Right ventricle myocardium inferior (tissue), 1 donor: ENCODE data around the gene RCL1. TPM values are rescaled to one million over a fixed set of nuclear protein-coding genes. Genes with fewer than 3 reads are reported as not detected.

ENCODE experiments used
- ATAC-seq: fragments of 200-7000 bp; cut with Tn5 transposase; one replicate; pipeline ENCODE4 v1.9.1; 2020; ENCODE audit warnings: mild to moderate bottlenecking, moderate library complexity
- DNase-seq: peaks from one replicate; pipeline ENCODE4 v3.0.0; 2021; ENCODE audit errors: missing footprints
- intact Hi-C: fragments of 100-400 bp; cut with DNase I; formaldehyde crosslinking; loops from one replicate; pipeline ENCODE4 v1.11.0; 2022
- total RNA-seq: library from RNA; stranded (reverse); fragmentation: NEBNext Ultra II Directional; extraction: Animal tissue kit (Norgen Biotek cat#: 25700); gene quantifications from one replicate; pipeline ENCODE4 v1.2.1, GENCODE V29; 2021
- donor health status: DM: no; HTN: yes; CAD: no; lungs with severe emphysema.

Gene RCL1
- total RNA-seq, 1 donor from 2014 or later, result 5.0 TPM

DNA sequence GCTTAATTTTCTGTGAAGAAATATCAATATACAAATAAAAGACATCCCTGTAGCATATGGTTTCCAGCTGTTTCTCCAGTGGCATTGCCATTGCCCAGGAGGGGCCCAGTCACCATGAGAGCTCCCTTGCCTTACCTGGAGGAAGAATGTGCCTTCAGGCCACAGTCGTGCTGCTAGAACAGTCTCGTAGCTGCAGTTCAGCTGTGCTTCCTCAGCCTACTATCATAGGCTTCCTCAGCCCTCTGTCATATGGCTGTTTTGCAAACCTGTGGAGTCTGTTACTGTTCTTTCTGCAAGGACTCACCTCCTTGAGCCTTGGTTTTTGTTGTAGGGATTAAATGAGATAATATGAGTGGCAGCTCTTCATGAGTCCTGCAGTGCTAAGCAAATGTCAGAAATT, 67.6 kb downstream of the RCL1 start:
- ATAC-seq, result no peak

DNA sequence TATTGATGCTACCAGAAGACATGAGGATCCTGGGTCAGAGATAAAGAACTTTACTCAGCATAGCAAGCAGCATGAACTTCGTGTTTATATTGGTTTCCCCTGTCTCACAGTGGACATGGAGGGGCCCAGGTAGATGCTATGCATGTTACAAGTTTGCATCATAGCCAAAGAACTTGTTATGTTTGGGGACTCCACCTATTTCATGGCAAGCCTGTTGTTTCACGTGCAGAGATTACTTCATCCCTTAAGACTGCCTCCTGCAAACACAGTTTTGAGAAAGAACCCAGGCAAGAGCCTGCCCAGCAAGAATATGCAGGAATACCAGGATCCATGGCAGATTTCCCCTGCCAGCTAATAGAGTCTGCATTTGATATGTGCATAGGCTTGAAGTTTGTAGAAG, 68.4 kb downstream of the RCL1 start:
- intact Hi-C loops, result no loop called here
- ATAC-seq (no peak), DNase-seq (no peak)

More for the DNA sequence above, 67.6 kb downstream of the RCL1 start:
- DNase-seq, result no peak
- intact Hi-C loops, result no loop called here

DNA sequence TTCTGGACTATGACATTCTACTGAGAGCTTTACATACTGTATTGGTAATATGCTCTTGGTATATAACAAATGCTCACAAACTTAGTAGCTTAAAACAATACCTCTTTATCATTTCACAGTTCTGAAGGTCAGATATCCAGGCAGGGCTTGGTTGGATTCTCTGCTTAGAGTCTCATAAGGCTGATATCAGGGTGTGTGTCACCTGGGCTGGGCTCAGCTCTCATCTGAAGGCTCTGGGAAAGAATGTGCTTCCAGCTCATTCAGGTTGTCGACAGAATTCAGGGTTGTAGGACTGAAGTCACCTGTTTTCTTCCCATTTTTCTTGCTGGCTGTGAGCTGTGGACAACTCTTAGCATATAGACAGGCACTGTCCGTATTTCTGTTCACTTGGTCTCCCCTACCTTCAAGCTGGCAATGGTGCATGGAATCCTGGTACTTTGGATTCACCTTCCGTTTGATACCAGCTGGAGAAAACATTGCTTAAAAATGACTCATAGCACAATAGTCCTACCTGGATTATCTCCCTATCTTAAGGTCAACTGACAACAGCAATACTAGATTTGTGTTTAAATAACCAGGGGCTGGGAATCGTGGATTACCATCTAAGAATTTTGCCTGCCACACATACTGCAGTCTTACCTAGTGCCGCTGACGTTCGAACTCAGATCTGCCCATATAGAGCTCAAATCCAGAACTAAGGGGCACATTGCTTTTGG, 69.2 kb downstream of the RCL1 start:
- ATAC-seq (no peak), DNase-seq (no peak)
- intact Hi-C loops, result no loop called here

DNA sequence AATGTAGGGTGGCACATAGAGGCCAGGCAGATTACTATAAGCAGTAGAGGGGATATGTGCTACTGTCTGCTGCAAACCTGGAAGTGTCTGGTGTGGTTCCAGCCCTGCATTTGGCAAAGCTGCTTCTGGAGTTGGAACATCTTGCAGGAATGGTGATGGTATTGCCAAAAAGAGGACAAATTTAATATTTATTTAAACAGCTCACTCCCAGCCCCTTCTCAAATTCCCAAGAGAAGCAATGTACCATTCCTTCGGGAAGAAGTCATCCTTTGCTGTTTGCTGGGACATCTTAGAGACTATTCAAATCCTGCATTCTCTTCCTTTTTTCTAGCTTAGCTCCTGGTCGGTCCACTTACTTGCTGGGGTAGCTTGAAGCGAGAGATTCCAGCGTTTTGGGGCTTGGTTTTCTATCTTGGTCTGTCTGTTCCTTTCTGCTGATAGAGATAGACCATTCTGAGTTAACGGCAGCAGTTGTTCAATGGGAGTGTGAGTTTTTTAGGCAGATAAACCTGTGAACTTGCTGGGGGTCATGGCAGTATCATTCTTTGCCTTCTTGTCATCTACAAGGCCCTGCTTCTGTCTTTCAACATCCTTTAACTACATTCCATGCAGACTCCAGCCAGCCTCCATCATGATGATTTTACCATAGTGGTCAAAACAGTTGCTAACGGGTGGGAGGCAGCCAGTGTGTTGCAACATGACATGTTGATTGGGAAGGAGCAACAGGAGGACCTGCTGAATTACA, 69.9 kb downstream of the RCL1 start:
- DNase-seq (no peak), ATAC-seq (peak; percentile 24)
- intact Hi-C loops, result no loop called here

DNA sequence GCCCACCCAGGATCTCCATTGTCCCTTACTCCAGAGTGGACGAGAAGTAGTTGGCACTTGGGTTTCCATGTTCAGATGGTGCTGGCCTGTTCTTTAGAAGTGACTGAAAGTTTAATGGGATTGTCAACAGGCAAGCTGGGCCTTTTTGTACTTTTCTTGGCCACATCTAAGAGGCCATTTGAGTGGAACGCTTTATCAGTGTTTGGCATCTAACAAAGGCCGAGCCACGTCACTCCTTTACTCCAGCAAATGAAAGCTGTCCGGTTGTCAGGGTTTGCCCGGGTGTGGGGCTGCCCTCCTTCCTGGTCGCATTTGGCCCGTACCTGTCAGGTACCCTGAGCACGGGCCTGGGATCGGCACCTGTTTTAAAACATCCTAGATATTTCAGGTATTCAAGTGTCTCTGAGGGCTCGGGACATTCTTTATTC, 71.5 kb downstream of the RCL1 start:
- DNase-seq (no peak), ATAC-seq (no peak)
- intact Hi-C loops, result no loop called here

DNA sequence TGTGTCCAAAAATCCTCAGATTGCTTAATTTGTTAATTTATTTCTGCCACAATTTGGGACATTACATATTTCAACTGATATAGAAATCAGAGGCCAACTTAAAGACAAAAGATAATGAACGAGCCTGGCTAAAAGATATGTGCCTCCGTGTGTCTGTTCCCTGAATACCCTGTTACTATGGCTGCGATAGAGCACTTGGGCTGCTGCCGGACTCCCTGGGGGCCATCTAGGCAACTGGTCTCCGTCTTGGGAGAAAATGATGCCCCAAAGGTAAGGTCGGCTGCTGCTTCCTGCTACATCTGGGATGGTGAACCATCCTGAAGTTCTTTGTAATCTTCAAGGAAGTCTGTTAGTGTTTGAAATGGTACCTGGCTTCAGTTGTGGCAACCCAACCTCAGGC, 72.0 kb downstream of the RCL1 start:
- DNase-seq (no peak), ATAC-seq (no peak)
- intact Hi-C loops, result no loop called here

DNA sequence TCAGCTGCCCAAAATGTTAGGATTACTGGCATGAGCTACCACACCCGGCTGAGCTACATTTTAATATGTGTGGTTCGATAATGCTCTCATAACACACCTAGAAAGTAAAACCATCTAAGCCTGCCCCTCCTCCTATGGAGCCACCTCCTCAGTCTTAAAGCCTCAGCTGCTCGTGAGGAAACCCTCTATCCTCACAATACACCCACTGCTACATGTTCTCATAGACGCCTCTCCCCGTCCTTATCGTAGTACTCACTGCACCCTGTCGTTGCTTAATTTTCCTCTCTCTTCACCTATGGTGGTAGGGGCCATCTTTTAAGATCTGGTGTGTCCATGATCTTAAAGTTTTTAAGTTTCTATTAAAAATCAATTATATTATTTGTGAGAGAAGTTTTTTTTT, 72.9 kb downstream of the RCL1 start:
- ATAC-seq, result no peak
- intact Hi-C loops, result no loop called here
- DNase-seq, result no peak

DNA sequence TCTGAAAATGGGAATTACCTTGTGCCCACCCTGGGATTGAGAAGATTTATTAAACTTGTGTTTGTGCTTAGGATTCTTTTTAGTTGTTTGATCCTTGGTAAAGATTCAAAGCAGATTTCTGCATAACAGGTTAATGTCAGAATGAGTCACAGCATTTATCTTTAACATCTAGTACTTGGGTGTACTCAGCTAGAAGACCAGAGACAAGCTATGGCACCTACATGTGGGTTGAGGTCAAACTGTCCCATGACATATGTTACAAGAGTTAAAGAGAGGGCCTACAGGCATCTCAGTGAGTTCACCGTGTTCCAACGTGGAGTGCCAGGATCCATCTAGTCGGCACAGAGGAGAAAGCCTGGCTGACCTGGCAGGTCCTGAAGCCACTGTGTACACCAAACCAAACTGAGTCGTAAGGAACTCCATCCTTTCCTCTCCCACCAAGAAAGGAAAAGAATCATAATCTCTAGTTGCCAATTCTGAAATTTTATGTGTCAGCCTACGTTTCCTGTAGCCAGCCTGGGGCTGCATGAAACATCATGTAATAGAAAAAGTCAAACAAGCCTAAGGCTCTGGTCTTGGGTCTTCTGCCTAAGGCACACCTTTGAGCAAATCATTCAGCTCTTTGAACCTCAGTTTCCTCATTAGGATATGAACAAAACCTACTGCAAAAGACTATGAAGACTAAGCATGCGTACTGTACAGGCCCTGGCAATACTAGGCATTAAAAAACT, 73.7 kb downstream of the RCL1 start:
- intact Hi-C loops, result no loop called here
- no peak for ATAC-seq
- DNase-seq, result no peak

DNA sequence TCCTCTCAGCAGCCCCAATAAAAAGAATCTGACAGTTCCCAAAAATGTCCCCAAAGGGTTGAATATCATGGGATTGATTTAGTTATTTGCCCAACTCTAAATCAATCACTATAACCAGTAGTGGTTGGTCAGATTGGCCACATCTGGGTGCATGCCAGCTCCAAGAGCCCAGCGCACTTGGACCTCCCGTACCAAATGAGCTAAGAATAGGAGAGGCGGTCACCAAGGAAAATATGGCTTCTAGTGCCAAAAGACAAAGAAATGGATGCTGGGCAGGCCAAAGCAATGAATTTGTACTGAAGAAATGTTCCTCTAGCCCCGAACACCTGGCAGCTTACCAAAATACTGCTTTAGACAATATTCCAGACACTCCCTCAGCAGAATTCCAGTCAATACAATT, 80.3 kb downstream of the RCL1 start:
- intact Hi-C loops, result no loop called here
- ATAC-seq (no peak), DNase-seq (no peak)

DNA sequence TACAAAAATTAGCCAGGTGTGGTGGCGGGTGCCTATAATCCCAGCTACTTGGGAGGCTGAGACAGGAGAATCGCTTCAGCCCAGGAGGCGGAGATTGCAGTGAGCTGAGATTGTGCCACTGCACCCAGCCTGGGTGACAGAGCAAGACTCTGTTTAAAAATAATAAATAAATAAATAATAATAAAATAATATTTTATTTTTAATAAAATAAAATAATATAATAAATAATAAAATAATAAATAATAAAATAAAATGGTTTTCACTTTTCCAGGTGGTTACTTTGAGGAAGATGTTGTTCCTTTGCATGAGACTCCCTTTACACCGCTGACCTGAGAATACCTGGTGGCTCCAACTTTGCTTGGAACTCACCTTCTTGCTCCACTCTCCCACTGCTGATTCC, 82.8 kb downstream of the RCL1 start:
- ATAC-seq (no peak), DNase-seq (no peak)
- intact Hi-C loops, result no loop called here

DNA sequence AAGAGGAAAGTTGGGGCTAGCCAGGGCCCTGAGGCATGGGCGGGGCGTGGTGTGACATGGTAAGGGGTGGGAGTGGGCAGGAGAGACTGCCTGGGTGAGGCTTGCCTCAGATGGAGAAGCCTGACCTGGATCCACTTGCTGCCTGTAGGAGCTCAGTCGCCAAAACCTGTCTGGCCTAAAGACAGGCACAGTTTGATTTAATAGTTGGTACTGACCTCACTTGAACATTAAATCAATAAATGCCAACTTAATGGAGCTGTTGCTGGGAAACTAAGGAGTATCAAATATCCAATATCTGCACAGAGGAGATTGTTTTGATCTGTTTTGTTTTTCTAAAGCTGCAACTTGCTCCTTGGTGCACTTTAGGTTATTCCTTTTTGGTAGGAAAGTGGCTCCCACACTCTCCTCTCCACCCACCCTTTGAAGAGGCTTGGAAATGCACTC, 86.4 kb downstream of the RCL1 start:
- intact Hi-C loops, result no loop called here
- no peak for ATAC-seq

DNA sequence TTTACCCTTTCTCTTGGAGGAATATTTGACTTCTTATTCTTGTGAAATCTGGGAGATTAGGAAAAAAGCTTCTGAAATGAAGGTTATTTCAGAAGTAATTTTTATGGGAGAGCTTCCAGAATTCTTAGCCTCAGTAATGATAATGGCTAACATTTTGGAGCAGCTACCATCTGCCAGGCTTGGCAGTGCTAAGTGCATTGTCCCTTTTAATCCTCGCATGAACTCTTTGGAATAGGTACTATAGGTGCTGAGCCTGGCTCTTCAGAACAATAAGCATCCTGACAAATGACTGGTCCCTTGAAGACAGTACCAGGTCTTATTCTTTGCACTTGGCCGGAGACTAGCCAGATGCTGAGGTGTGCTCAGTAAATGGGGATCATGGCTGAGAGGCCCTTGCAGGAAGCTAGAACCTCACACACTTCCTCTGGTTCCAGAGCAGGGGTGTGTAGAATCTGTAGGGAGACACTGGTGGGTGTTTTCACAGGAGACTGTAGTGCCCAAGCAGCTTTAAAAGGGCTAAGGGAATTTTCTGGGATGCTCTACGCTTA, 90.7 kb downstream of the RCL1 start:
- ATAC-seq (no peak), DNase-seq (no peak)
- intact Hi-C loops, result loop anchor here (10.0 kb wide), 1 partner anchor 81 kb away; no protein-coding TSS in a partner anchor

More for the DNA sequence above, 86.4 kb downstream of the RCL1 start:
- DNase-seq, result no peak

DNA sequence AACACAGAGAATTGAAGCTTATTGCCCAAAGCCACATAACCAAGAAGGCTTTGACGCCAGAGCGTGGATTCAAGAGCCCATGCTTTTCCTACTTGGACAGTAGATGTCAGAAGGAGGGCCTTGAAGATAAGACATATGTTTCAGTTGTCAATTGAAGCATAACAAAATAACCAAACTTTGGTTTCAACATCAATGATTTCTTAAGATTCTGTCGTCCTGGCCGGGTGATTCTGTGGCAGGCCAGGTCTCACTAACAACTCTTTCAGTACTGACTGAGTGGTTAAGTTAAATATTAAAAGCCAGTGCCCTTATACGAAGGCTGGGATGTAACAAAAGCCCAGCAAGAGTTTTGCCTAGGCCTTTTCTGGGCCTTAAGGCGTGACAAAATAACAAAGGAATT, 94.0 kb downstream of the RCL1 start:
- ATAC-seq (no peak), DNase-seq (no peak)
- intact Hi-C loops, result loop anchor here (10.0 kb wide), 1 partner anchor 78 kb away; no protein-coding TSS in a partner anchor

DNA sequence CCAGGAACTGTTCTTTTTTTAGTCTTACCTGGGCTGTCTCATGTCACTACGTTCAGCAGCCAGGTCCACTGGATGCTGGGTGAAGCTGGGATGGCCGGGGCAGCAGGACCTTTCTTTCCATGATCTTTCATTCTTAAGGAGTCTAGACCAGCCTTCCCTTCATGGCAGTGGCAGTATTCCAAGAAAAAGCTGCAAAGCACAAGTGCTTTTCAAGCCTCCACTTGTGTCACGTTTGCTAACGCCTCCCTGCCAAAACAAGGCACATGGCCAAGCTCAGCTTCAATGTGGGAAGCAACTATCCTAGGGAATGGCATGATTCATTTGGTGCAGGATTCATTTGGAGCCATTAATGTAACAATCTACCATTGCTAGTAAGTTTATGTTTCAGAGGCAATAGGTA, 94.8 kb downstream of the RCL1 start:
- DNase-seq (peak; percentile 59), ATAC-seq (peak; percentile 44)
- intact Hi-C loops, result loop anchor here (10.0 kb wide), 1 partner anchor 77 kb away; no protein-coding TSS in a partner anchor

DNA sequence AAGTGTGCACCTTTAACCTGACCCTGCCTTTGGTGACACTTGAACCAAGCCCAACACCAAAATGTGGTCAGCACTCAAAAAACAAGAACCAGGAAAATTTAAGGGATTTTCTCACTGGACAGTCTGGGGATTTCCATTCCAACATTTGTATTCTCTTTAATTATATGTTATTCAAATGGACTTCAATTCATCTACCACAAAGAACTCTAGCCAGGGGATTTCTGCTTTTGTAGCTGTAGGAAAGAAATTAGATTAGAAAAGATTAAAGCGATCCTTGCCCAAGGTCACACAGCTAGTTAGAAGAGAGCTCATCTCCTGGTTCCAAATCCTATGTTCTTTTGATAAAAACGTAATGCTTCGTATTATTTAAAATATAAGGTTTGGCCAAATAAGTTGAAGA, 97.5 kb downstream of the RCL1 start:
- intact Hi-C loops, result no loop called here
- DNase-seq, result no peak
- no peak for ATAC-seq

DNA sequence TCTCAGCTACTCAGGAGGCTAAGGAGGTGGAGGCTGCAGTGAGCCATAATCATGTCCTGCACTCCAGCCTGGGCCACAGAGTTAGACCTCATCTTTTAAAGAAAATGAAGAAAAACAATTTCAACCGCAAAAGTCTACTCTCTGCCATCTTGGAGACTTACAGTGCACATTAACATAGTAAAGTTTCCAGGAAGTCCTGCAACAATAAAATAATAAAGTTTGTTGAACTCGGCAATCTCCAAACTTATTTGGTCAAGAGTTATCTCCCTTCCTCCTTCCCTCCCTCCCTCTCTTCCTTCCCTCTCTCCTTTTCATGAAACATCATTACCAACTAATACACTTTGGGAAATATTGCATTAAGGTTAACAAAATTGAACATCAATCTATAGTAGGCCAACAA, 98.2 kb downstream of the RCL1 start:
- DNase-seq (no peak), ATAC-seq (no peak)
- intact Hi-C loops, result no loop called here

DNA sequence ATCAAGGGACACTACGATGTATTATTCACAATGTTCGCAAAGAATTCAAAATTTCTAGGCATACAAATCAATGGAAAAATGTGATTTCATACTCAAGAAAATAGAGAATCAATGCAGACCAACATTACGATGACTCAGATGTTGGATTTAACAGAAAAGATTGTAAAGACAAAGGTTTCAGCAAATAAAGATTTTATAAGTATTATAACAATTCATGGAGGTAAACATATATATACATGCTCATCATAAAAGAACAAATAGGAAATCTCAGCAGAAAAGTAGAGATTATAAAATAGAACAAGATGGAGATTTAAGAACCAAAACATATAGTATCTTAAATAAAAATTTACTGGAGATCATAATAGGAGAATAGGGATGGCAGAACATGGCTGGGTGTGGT, 98.9 kb downstream of the RCL1 start:
- intact Hi-C loops, result no loop called here
- no peak for ATAC-seq

DNA sequence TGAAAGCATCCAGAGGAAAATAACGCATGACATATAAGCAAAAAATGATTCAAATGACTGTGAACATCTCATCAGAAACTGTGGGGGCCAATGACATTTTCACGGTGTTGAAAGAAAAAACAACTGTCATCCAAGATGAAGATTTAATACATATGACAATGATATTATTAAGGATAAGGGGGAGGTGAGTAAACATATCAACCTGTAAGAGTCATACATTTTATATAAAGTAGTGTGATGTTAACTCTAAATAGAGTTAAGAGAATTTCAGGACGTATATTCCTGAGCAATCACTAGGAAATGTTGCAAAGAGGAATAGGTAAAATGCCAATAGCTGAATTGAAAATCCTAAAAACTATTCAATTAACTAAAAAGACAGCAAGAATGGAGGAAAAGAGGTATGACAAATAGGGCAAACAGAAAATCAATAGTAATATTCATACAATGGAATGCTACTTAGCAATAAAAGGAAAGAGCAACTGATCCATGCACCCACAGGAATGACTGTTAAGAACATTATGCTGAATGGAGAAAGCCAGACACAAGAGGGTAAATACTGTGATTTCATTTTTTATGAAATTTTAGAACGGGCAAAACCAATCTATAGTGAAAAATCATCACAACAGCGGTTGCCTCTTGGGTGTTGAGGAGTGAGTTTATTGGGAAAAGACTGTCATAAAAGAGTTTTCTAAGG, 99.9 kb downstream of the RCL1 start:
- intact Hi-C loops, result no loop called here
- DNase-seq (no peak), ATAC-seq (no peak)

More for the DNA sequence above, 98.9 kb downstream of the RCL1 start:
- DNase-seq, result no peak

DNA sequence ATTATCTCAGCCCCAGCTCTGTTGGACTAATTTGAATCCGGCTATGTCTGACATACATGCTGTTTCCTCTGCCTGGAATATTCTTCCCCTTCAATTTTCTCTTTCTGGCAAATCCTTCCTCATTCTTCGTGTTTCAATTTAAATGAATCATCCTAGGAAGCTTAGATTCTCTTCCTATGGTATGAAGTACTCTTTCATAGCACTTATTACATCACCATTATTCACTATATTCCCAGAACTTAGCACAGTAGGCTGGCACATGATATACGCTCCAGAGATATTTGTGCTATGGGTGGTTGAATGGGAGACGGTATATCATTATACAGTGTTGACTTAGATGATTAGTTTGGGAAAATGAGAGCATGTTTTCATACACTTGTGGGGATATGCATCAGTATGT, 101.3 kb downstream of the RCL1 start:
- no peak for DNase-seq
- no peak for ATAC-seq
- intact Hi-C loops, result no loop called here
